Measurements from ENCODE around the gene SPEF2.

GRCh38 chr5:35799753-35800152 is 182.1 kb downstream of the SPEF2 start:
- no peak for TF ChIP-seq CTCF (IDR thresholded peaks at IDR 0.05)
- TF ChIP-seq REST (IDR thresholded peaks at IDR 0.05; ENCODE audit: insufficient read depth in 1 of 2, low read depth in 2 of 2, low read length in 1 of 2), result no peak
- TF ChIP-seq SIN3A (IDR thresholded peaks at IDR 0.05; ENCODE audit: borderline replicate concordance, insufficient read depth, low read depth, low read length), result no peak
